Kidney (tissue), 14 donors: ENCODE measurements around the gene PLCL2. TPM values are rescaled to one million over a fixed set of nuclear protein-coding genes. Genes with fewer than 3 reads are reported as not detected.

Experiments used
- DNase-seq, 5 donors: peaks; one replicate each; pipeline ENCODE4 v3.0.0-alpha.2; 2013 to 2020
- FAIRE-seq: peaks from 2 replicates; lab custom pipeline; 2012; peaks lifted over from hg19 to GRCh38; lab: Jason Lieb, UNC
- H3K27ac ChIP-seq, 2 donors: one replicate each; pipeline ENCODE4 v1.7.0; 2013; ENCODE audit warnings: low read depth in 2 of 2, low read length in 2 of 2, inconsistent platforms in 1 of 2
- H3K27me3 ChIP-seq: one replicate; pipeline ENCODE4 v1.7.1; 2013; ENCODE audit warnings: low read length, inconsistent platforms; ENCODE audit not compliant: control insufficient read depth, insufficient read depth
- H3K36me3 ChIP-seq, 3 donors: one replicate each; pipeline versions ENCODE4 v1.7.0 to v1.7.1; 2013; ENCODE audit warnings: low read length in 3 of 3, control low read depth in 1 of 3, inconsistent platforms in 1 of 3; ENCODE audit not compliant: insufficient read depth in 3 of 3, control insufficient read depth in 2 of 3
- H3K4me1 ChIP-seq, 3 donors: one replicate each; pipeline versions ENCODE4 v1.7.0 to v1.7.1; 2013; ENCODE audit warnings: low read length in 3 of 3, inconsistent platforms in 1 of 3, low read depth in 1 of 3; ENCODE audit not compliant: control insufficient read depth in 2 of 3, insufficient read depth in 2 of 3
- H3K4me3 ChIP-seq, 3 donors: one replicate each; pipeline versions ENCODE4 v1.7.0 to v1.8.1; 2013; ENCODE audit warnings: low read length in 3 of 3, control low read depth in 1 of 3, inconsistent platforms in 1 of 3
- H3K9ac ChIP-seq, 3 donors: one replicate each; pipeline versions ENCODE4 v1.7.0 to v1.7.1; 2013; ENCODE audit warnings: low read length in 3 of 3, control low read depth in 1 of 3, inconsistent platforms in 1 of 3
- H3K9me3 ChIP-seq, 3 donors: one replicate each; pipeline versions ENCODE4 v1.7.0 to v1.7.1; 2013; ENCODE audit warnings: low read length in 3 of 3, control low read depth in 1 of 3, inconsistent platforms in 1 of 3; ENCODE audit not compliant: control insufficient read depth in 2 of 3, insufficient read depth in 1 of 3
- intact Hi-C: fragments of 100-400 bp; cut with DNase I; formaldehyde crosslinking; loops from one replicate; pipeline ENCODE4 v1.11.1; 2022
- polyA plus RNA-seq: library from polyadenylated mRNA; stranded (reverse); fragments of 350-450 nt; fragmentation: Illumina TruSeq; extraction: RNeasy Lipid Tissue Mini Kit (QIAGEN cat#74804); gene quantifications from one replicate; pipeline ENCODE4 v1.2.3, GENCODE V29; 2014; ENCODE audit warnings: low read depth, low replicate concordance; ENCODE audit not compliant: insufficient read depth
- total RNA-seq: library from RNA; stranded (reverse); fragmentation: NEBNext Ultra II Directional; extraction: Animal tissue kit (Norgen Biotek cat#: 25700); gene quantifications from one replicate; pipeline ENCODE4 v1.2.1, GENCODE V29; 2021
- TF ChIP-seq, protein P1 (sequence below): IDR thresholded peaks from 3 replicates; pipeline ENCODE4 v1.5.1; 2012; ENCODE audit warnings: mild to moderate bottlenecking, moderate library complexity, borderline replicate concordance; ENCODE audit not compliant: insufficient read depth; ENCODE audit errors: extremely low read depth
- donor health status: control.
- donor health status: control.
- donor health status: control.
- donor health status: control.
- donor health status: control.
- donor health status: DM: yes; HTN: yes; CAD: no.
- donor health status: Normal renal cell carcinoma (clear cell type).

Gene PLCL2
- total and polyA plus RNA-seq, 2 donors from 2014 or later, result 10.5 to 19.1 TPM

GRCh38 chr3:17054301-17054981 lies 169.7 kb downstream of the PLCL2 start:
- TF ChIP-seq, protein P1, sequence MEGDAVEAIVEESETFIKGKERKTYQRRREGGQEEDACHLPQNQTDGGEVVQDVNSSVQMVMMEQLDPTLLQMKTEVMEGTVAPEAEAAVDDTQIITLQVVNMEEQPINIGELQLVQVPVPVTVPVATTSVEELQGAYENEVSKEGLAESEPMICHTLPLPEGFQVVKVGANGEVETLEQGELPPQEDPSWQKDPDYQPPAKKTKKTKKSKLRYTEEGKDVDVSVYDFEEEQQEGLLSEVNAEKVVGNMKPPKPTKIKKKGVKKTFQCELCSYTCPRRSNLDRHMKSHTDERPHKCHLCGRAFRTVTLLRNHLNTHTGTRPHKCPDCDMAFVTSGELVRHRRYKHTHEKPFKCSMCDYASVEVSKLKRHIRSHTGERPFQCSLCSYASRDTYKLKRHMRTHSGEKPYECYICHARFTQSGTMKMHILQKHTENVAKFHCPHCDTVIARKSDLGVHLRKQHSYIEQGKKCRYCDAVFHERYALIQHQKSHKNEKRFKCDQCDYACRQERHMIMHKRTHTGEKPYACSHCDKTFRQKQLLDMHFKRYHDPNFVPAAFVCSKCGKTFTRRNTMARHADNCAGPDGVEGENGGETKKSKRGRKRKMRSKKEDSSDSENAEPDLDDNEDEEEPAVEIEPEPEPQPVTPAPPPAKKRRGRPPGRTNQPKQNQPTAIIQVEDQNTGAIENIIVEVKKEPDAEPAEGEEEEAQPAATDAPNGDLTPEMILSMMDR, result no peak
- DNase-seq (no peak), FAIRE-seq (no peak)
- H3K9ac ChIP-seq, result no peak overlapping the region
- intact Hi-C loops, result no loop called here
- H3K4me3 ChIP-seq, result no peak overlapping the region
- H3K4me1 ChIP-seq, result no peaks in the 10 kb centered on the region
- H3K27ac ChIP-seq, result no peak overlapping the region
- H3K27me3 ChIP-seq, result no peaks in the 10 kb centered on the region
- H3K9me3 ChIP-seq, result no peaks in the 10 kb centered on the region
- peaks cover 0 to 2% (median 0%) of the 10 kb centered on the region in 3 donors for H3K36me3 ChIP-seq

DNA sequence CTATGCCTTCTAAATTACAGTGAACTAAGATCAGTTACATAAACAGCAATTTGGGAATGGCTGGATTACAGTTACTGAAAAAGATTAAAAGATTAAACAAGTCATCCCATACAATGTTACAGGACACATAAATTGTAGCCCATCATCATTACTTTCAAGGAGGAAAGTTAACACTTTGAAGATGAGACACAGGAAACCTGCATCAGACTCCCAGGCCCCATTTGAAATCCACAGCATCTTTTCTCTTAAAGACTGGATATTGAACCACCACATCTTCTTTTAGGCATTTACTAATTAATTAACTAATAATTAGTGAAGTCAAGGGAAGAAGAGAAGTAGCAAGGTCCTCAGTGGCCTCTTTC lies 170.2 kb downstream of the PLCL2 start:
- FAIRE-seq, result no peak
- no peak overlapping the region for H3K27ac ChIP-seq
- intact Hi-C loops, result no loop called here
- H3K9ac ChIP-seq, result no peak overlapping the region
- no peak for DNase-seq
- no peak overlapping the region for H3K4me3 ChIP-seq
- no peaks in the 10 kb centered on the region for H3K4me1 ChIP-seq
- TF ChIP-seq, protein P1, result no peak
- H3K27me3 ChIP-seq, result no peaks in the 10 kb centered on the region
- peaks cover 0 to 2% (median 0%) of the 10 kb centered on the region in 3 donors for H3K36me3 ChIP-seq
- no peaks in the 10 kb centered on the region for H3K9me3 ChIP-seq

GRCh38 chr3:17055374-17056276 lies 170.9 kb downstream of the PLCL2 start:
- Histone ChIP-seq H3K4me1 (no peaks in the 10 kb centered on the region), H3K36me3 (peaks cover 0 to 2% (median 0%) of the 10 kb centered on the region in 3 donors), H3K9me3 (no peaks in the 10 kb centered on the region), H3K27me3 (no peaks in the 10 kb centered on the region), H3K9ac (no peak overlapping the region), H3K27ac (no peak overlapping the region), H3K4me3 (no peak overlapping the region)
- intact Hi-C loops, result no loop called here
- TF ChIP-seq, protein P1, result no peak
- FAIRE-seq (no peak), DNase-seq (no peak)
